ENCODE measurements around the gene RBPMS2.
A peak's percentile ranks its signal among the peaks of the same experiment; 100 is the strongest.

RBPMS2 gene

DNA sequence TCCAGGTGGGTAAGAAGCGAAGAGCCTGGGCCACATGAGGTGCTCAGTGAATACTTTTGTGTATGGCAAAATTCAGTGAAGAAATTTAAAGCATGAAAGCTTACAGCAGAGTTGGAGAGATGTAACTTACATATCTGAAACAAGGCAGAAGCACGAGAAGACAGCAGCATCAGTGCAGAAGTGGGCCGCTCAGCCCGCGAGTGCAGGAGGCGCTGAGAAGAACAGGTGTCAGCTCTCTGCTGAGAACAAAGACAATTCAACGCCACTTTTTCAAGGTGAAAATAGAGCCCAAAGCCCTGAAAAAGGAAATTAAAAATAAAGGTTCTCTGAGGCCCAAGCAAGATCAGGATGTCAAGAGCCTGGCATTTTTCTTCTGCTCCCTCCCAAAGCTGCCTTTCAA is 58.3 kb downstream of the RBPMS2 start:
- no peak for DNase-seq

DNA sequence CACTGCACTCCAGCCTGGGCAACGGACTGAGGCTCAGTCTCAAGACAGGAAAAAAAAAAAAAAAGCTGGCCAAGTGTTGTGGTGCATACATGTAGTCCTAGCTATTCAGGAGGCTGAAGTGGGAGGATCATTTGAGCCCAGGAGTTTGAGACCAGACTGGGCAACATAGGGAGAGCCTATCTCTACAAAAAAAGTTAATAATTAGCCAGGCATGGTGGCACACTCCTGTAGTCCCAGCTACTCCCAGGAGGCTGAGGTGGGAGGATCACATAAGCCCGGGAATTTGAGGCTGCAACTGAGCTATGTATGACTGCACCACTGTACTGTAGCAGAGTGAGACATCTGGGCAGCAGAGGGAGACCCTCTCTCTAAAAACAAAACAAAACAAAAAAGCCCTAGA is 58.9 kb downstream of the RBPMS2 start:
- DNase-seq = no peak

DNA sequence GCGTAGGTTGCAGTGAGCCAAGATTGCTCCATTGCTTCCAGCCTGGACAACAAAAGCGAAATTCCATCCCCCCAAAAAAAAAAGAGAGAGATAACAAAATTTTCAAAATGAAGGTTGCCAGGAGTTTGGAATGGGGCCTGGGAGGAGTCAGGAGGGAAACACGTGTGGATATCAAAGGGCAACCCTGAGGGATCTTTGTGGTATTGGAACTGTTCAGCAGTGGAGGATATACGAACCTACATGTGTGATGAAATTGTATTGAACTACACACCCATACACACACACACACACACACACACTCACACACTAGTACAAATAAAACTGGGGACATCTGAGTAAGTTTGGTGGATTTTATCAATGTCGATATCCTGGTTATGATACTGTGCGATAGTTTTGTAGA is 61.8 kb downstream of the RBPMS2 start:
- no peak for DNase-seq

DNA sequence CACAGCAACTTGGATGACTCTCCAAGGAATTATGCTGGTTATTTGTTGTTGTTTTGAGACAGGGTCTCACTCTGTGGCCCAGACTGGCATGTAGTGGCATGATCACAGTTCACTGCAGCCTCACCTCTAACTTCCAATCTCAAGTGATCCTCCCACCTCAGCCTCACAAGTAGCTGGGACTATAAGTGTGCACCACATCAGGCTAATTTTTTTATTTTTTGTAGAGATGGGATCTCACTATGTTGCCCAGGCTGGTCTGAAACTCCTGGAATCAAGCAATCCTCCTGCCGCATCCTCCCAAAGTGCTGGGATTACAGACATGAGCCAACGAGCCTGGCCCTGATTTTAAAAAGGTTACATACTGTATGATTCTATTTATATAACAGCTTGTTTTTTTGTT is 63.0 kb downstream of the RBPMS2 start:
- DNase-seq = no peak

DNA sequence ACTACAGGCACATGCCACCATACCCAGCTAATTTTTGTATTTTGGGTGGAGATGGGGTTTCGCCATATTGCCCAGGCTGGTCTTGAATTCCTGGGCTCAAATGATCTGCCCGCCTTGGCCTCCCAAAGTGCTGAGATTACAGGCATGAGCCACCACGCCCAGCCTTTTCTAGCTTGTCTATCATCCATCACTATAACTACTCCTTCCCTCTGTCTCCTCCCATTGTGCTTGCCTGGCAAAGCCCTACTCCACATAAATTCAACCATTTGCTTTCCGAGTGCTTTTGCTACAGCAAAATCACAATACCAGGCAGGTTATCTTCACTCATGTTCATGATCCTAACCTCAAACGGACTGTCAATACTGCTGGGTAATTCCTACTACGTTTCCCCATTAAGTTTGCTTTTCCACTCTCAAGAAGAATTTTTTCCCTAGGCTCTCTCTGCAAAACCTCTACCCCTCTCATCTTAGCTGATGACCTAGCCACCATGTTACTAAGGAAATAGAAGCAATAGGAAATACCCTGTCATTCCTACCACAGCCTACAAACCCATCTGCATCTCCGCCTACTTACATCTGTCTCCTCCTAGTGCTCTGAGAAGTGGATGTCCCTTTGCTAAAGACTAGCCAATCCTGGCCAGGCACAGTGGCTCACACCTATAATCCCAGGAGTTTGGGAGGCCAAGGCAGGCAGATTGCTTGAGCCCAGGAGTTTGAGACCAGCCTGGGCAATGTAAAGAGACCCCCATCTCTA is 64.5 kb downstream of the RBPMS2 start:
- no peak for DNase-seq

DNA sequence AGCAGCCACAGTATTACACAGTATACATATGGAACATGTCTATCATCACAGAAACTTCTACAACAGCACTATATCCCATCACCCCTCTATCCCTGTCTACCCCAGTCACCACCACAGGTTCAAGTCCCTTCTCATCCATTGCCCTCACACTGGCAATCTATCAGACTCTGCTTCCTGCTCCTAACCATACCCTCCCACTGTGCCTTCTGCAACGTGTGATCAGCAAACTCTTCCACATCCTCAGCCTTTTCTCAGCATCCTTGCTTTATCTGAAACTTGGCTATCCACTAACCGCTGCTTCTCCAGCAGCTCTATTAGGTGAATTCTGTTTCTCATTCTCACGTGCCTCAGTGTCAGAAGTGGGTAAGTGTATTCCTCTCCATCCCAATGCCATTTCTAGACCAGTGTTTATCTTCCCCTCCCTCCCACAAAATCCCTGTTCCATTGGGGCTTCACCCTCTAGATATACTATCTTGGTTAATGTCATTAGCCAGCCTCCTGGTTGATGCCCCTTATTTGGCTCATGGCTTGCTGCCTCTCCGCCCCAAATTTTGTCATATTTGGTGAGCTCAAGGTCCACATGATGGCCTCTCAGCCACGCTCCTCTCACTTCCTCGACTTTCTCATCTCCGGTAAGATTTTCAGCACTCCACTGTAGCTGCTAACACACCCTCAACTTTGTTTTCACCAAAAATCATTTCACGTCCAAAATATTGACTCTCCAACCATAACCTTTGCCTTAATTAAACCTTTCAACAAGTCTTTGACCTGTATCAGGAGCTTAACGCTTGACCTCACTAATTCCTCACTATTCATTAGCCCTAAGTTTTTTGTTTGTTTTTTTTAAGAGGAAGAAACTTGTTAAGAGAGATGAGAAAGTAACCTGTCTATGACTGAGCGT is 69.1 kb downstream of the RBPMS2 start:
- DNase-seq = no peak

DNA sequence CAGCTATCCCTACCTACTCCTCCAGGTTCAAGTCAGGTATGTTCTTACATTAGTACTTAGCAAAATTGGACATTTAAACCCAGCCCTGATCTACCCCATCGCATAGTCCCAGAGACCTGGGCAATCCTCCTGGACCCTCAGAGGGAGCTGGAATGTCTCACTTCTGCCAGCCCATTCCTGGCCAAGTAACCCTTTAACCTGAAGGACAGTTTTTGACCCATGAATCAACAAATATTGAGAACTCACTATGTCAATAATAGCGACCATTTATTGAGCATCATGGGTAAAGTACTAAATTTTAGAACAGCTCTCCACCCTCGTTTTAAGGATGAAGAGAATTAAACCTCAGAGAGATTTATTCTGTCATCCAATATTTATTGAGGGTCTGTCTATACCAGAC is 70.4 kb downstream of the RBPMS2 start:
- no peak for DNase-seq

DNA sequence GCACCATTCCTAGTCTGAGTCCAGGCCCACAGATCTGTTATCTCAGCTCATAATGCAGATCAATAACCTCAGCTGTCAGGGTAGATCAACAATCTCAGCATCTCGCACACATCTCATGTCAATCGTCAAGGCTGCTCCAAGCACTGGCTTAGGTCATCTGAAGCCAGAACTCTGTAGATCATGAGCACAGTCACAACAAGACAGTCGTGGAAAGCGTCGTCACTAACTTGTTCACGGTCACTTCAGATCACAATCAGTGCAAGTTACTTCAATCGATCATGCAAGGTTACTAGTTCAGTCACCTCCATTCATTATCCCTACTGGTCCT is 71.8 kb downstream of the RBPMS2 start:
- DNase-seq = no peak

DNA sequence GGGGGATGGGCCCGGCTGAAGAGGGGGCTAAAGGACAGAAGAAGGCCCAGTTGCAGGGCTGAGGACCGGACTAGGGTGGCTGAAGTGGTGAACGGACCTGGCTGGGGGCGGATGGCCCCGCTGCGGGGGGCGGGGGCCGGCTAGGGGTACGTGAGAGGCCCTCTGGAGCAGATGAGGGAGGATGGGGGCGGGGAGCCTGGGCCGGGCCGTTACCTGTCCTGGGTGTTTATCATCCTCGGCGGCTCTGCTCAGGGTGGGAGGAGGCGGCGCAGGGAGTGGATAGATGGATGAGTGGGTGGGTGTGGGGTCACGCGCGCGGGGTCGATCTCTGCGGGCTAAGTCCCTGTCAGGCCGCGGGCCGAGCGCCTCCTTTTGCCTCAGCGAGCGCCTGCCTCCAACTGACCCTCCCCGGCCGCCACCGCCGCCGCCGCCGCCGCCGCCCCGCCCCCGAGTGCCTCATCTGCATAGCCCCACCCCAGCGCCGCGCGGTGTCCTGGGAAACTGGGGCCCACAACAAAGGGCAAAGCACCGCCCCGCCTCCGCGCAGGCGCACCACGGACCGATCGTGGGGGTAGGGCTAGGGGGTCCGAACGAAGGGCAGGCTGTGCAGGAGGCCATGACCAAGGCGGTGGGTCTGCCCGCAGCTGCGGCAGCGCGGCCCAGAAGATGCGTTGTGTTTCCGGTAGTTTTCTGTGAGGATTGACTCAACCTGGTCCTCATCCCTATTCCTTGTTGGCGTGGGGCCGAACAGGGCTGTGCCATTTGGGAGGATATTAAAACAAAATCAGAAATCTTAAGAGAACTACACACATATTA is 72.4 kb downstream of the RBPMS2 start:
- peak; percentile 98 for DNase-seq

DNA sequence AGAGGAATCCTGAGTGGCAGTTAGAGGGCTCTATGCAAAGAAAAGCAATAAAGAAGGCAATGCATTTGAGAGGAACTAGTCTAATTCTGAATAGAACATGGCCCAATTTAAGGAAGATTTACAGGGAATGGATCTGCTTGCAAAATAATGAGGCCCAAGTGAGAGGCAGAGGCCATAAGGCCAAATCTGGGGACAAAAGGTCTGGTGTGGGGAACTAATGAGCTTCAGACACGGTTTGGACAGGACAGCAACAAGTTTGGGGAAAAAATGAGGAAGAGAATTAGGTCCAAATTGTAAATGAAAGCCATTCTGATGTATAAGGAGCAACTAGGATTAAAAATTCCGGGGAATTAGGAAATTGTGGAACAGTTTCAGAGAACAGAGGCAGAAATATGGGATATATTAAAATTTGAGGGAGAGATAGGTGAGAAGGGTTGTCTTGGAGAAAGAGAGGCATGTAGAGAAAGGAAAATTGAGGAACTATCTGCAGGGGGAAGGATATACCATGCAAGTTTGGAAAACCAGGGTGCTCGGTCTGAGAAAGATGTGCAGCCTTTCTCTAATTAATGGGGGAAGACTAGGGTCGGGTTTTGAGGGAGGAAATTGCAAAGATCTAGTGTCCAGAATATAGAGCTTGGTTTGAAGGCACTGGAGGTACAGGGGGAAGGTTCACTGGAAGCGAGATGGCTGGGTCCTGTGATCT is 73.8 kb downstream of the RBPMS2 start:
- no peak for DNase-seq

DNA sequence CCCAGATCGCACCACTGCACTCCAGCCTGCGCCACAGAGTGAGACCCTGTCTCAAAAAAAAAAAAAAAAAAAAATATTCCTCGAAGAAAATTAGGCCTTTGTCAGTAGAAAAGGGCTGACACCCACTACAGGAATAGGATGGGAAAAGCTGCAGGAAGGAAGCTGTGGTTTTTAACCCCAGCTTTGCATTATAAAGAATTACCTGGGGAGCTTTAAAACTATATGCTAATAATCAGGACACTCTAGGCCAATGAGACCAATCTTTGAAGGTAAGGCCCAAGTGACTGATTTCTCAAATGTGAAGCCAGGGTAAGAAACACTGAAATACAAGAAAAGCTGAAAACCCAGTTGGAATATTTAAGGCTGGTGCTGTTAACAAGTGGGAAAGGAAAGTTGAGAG is 74.3 kb downstream of the RBPMS2 start:
- DNase-seq = no peak

DNA sequence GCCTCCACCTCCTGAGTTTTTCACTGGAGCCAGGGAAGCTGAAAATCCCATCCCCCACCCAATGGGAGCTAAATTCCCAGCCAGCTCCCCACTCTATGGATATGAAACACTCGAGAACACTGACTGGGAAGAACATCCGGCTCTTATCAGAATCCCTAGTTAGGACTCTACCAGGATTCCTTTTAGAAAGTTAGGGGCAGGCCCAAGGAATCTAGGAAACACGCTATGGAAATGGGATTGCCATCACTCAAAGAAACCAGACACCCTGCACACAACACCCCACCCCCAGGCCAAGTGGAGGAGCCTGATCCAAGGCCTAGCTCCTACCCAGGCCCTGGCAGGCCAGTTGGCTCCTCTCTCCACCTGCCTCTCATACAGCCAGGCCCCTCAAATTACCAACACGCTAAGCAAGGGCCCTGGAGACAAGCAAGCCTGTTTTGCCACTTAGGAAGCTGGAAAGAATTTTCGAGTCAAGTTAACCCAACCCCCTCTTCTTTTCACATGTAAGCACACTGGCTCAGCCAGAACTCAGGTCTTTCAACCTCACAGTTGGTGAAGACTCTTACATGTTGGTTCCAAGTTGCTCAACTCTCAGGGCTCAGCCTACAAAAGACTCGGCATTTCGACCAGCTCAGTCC is 75.5 kb downstream of the RBPMS2 start:
- DNase-seq = no peak

DNA sequence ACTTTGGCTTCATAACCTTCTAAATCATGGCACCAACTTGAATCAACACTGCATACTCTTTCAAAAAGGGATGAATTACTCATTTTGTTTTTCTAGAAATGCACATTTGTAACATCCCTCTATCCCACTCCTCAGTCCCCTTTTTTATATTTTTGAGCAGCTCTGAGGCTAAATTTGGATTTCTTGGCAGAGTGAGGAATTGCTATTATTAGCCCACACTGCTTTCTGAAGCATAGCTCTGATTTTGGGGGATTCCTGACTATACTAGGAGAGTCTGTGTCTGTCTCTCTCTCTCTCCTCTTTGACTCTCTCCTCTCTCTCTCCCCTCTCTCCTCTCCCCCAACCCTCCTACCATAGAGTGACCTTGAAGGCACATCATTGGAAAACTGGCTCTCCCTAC is 76.6 kb downstream of the RBPMS2 start:
- DNase-seq = no peak

DNA sequence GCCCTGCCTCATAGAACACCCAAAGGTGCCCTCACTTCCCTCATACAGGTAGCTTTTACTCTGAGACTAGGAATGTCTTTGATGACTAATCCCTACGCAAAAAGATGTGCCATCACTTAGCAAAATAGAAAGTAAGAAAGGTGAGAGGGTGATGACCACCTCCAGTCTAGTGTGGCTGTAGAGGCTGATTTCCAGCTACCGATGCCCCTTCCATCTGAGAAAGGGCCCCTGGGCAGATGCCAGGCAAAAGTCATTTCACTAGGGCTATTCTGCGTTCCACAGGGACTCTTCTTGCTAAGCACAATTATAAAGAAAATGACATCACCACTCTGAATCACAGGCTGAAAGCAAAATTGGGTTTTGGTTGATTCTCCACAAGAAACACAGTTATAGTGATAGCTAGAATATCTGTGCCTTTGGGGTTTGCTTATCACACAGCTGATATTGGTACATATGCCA is 77.4 kb downstream of the RBPMS2 start:
- DNase-seq = peak; percentile 72

DNA sequence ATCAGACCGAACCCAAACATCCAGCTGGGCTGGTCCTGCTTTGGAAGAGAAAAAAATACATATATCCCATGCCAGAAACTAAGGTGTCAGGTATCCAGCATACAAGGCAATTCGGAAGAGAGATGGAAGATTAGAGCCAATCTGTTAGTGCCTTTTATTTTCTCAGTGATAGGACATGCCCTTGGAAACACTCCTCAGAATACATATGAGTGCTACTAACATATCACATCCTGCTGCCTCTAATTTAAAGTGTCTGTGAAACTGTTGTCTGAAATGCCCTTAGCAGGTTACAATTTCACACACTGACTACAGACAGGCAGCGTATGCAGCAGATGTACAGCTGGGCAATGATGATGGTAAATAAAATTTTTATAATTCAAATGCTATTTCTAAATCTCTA is 78.9 kb downstream of the RBPMS2 start:
- no peak for DNase-seq

DNA sequence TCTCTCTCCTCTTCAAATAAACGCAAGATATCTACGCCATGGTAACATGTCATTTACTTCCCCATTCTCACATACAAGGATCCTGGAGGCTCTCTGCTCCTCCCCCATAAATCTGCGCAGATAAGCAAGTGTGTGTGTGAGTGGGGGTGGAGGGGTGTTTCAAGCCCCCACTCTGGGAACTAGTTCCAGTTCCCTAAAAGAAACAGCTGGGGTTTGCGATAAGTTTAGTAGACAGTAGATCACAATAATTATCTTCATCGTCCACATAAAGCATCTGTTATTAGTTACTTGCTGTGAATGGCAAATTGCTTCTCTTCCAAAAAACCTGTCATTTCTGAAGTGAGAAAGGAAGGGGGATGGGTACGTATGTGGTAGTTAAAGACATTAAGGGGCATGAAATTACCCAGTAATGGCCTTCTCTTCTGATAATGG is 79.8 kb downstream of the RBPMS2 start:
- no peak for DNase-seq

DNA sequence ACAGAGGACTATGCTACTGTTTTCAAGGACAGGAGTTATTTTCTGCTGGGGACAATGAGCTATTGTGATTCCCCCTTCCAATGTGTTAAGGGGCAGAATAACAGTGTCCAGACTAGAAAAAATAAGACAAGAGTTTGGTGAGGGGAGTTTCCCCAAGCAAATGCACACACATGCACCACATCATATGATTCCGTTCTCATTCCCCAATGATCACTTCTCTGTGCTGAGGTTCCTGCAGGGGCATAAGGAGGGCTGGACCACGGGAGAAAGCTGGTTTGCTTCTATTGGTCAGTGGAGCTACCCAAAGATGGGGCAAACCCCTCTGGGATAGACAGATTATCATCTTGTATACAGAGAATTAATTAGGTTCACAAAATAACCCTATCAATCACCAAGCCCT is 80.6 kb downstream of the RBPMS2 start:
- no peak for DNase-seq

DNA sequence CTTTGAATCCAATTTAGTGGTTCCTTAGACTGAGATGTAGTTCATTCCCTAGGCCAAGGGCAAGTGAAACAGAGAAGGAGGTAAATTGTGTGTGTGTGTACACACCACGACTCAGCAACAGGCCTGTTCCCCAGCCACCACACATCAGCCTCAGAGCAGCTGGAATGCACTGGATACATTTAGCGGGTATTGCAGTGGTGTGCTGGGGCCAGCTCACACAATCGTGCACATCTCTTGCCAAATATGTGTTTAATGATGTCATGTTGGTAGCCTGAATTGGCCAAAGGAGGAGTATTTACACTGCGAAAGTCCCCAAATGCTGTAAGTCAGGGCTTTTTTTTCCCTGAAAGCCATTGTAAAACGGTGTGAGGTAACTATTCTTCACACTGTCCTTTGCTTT is 82.3 kb downstream of the RBPMS2 start:
- DNase-seq = no peak

DNA sequence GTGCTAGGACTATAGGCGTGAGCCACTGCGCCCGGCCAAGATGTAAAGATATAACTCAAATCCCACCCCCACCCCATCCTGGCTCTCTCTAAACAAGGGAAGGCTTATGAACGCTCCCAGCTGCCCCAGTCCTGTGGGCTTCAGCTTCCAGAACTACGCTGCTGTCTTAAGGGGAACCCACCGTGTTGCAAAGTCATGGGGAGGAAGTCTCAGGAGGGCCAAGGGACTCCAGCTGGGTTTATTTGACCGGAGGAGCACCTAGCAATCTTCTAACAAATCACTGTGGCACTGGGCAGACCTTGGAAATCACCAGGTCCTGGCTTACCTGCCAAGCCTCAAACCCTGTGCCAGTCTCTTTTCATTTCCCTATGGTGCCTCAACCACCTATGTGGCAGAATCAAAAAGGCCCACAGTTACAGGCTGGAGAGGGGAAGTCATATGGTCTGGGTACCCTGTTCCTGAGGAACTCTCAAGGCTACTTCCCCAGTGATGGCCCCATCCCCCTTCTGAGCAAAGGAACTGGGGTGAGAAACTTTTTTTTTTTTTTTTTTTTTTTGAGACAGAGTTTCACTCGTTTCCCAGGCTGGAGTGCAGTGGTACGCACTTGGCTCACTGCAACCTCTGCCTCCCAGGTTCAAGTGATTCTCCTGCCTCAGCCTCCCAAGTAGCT is 83.4 kb downstream of the RBPMS2 start:
- DNase-seq = no peak

DNA sequence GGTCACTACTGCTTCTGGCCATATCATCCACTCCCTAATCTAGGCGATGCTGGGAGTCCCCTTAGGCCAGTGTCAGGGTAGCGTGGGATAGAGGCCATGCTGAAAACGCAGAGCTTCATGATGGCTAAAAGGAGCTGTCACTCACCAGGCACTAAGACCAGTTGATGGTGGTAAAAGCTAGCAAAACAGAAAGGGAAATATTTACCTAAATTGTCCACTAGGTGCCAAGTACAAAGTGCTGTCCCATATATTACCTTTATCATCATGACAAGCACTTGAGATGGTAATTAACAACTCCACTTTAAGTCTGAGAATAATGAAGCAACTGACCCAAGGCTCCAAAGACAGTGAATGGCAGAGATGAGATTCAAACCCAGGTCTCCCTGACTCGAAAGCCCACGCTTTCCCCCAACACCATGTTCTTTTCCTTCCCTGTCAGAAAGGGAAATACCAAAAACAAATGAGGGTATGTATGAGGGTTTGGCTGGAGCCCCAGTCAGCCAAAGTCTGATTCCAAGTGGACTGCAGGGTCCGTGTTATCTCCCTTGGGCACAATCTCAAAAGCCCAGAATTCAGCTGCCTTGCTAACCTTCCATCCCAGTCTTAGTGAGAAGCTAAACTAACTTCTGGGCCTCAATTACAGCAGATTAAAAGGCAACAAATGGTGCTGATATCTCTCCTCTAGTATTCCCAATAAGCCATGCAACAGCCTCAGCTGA is 84.7 kb downstream of the RBPMS2 start:
- DNase-seq = no peak

DNA sequence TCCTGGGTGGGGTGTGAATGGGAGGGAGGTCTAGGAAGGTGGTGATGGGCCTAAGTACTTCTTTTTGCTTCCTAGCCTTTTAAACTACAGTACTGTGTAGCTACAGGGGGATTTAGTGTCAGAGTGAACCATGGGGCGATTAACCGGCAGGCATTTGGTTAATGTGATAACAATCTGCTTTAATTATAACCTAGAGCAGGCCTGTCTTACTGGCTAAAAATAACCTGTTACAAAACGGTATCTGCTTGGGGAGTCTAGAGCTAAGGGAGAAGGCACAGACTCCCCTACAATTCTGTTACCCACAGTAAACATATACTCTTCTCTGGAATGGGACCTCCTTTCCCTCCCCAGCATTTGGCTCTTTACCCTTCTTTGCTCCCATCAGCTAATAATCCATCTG is 85.4 kb downstream of the RBPMS2 start:
- no peak for DNase-seq

Measured in stimulated activated CD8-positive, alpha-beta memory T cell treated with anti-CD3 and anti-CD28 coated beads, Interleukin-4, amount 100 ng/mL, for 48 hours (primary cell).